Neural cell (in vitro differentiated cells): ENCODE measurements around the gene LANCL2.

ENCODE experiments used
- EZH2 ChIP-seq: fragments of 200-600, 300-800 bp; shearing (Covaris generic), sonication (generic); IDR thresholded peaks from 2 replicates; pipeline ENCODE4 v1.6.1; 2014; ENCODE audit warnings: antibody characterized with exemption, low read length, borderline replicate concordance, mild to moderate bottlenecking; ENCODE audit not compliant: insufficient read depth, poor library complexity, severe bottlenecking
- MXI1 ChIP-seq: fragments of 450-650 bp; conservative IDR thresholded peaks from 2 replicates; pipeline ENCODE4 v1.6.1; 2014; ENCODE audit warnings: antibody characterized with exemption, mild to moderate bottlenecking; ENCODE audit not compliant: poor library complexity, severe bottlenecking
- POLR2AphosphoS5 ChIP-seq: IDR thresholded peaks from 2 replicates; pipeline ENCODE4 v1.6.1; 2012
- RAD21 ChIP-seq: fragments of 450-650 bp; conservative IDR thresholded peaks from 2 replicates; pipeline ENCODE4 v1.6.1; 2014; ENCODE audit warnings: antibody characterized with exemption, mild to moderate bottlenecking, moderate library complexity
- SMC3 ChIP-seq: fragments of 450-650 bp; conservative IDR thresholded peaks from 2 replicates; pipeline ENCODE4 v1.6.1; 2014; ENCODE audit warnings: antibody characterized with exemption, mild to moderate bottlenecking, moderate library complexity; ENCODE audit not compliant: poor library complexity
- TF ChIP-seq, protein P1 (sequence below): fragments of 450-650 bp; IDR thresholded peaks from 2 replicates; pipeline ENCODE4 v1.5.1; 2014; ENCODE audit warnings: antibody characterized with exemption, mild to moderate bottlenecking, moderate library complexity; ENCODE audit not compliant: poor library complexity, severe bottlenecking
- TF ChIP-seq, protein P2 (sequence below): IDR thresholded peaks from 2 replicates; pipeline ENCODE4 v1.6.1; 2012; ENCODE audit warnings: borderline replicate concordance

DNA sequence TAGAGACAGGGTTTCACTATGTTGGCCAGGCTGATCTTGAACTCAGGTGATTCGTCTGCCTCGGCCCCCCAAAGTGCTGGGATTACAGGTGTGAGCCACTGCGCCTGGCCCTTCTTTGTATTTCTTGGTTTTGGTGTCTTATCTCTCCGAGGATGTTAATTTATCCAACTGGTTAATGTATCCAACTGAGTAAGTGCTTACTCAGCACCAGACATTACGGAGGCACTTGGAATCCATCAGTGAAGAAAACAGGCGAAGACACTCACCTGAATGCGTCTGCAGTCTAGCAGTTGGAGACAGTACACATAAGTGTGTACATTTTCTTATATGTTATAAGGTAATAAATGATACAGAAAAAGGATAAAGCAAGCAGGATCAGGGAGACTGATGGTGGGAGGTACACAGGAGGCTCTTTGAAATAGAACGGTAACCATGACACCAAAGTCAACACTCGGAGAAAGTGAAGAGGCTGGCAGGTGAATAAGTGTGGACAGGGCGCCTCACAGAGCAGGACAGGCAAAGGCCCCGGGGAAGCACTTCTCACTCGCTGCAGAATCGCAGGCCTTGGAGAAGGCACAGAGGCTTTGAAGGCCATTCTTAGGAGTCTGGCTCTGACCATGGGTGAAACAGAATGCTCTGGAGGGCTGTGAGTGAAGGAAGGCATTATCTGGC, 73.1 kb downstream of the LANCL2 start:
- TF ChIP-seq EZH2: no peak
- TF ChIP-seq, protein P1, sequence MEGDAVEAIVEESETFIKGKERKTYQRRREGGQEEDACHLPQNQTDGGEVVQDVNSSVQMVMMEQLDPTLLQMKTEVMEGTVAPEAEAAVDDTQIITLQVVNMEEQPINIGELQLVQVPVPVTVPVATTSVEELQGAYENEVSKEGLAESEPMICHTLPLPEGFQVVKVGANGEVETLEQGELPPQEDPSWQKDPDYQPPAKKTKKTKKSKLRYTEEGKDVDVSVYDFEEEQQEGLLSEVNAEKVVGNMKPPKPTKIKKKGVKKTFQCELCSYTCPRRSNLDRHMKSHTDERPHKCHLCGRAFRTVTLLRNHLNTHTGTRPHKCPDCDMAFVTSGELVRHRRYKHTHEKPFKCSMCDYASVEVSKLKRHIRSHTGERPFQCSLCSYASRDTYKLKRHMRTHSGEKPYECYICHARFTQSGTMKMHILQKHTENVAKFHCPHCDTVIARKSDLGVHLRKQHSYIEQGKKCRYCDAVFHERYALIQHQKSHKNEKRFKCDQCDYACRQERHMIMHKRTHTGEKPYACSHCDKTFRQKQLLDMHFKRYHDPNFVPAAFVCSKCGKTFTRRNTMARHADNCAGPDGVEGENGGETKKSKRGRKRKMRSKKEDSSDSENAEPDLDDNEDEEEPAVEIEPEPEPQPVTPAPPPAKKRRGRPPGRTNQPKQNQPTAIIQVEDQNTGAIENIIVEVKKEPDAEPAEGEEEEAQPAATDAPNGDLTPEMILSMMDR: no peak
- TF ChIP-seq RAD21: no peak
- no peak for TF ChIP-seq POLR2AphosphoS5
- no peak for TF ChIP-seq SMC3
- no peak for TF ChIP-seq MXI1
- TF ChIP-seq, protein P2, sequence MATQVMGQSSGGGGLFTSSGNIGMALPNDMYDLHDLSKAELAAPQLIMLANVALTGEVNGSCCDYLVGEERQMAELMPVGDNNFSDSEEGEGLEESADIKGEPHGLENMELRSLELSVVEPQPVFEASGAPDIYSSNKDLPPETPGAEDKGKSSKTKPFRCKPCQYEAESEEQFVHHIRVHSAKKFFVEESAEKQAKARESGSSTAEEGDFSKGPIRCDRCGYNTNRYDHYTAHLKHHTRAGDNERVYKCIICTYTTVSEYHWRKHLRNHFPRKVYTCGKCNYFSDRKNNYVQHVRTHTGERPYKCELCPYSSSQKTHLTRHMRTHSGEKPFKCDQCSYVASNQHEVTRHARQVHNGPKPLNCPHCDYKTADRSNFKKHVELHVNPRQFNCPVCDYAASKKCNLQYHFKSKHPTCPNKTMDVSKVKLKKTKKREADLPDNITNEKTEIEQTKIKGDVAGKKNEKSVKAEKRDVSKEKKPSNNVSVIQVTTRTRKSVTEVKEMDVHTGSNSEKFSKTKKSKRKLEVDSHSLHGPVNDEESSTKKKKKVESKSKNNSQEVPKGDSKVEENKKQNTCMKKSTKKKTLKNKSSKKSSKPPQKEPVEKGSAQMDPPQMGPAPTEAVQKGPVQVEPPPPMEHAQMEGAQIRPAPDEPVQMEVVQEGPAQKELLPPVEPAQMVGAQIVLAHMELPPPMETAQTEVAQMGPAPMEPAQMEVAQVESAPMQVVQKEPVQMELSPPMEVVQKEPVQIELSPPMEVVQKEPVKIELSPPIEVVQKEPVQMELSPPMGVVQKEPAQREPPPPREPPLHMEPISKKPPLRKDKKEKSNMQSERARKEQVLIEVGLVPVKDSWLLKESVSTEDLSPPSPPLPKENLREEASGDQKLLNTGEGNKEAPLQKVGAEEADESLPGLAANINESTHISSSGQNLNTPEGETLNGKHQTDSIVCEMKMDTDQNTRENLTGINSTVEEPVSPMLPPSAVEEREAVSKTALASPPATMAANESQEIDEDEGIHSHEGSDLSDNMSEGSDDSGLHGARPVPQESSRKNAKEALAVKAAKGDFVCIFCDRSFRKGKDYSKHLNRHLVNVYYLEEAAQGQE: no peak
